ENCODE results near the gene ATP6V0E2.

The ATP6V0E2 gene

GRCh38 chr7:149838992-149839408, 34.8 kb upstream of the ATP6V0E2 start:
- peak; percentile 18 for DNase-seq

DNA sequence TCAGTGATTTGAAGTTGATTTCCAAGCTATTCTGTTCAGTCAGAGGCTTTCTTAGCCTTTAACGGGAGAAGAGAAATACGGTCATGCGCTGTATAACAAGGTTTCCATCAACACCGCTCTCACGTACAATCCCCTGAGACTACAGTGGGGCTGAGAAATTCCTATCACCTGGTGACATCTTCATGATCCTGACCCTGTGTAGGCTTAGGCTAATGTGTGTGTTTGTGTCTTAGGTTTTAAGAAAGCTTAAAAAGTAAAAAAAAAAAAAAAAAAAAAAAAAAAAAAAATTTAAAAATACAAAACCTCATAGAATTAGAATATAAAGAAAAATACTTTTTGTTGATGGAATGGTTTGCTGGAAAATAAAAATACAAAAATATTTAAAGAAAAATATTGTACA, 33.8 kb upstream of the ATP6V0E2 start:
- no peak for DNase-seq

DNA sequence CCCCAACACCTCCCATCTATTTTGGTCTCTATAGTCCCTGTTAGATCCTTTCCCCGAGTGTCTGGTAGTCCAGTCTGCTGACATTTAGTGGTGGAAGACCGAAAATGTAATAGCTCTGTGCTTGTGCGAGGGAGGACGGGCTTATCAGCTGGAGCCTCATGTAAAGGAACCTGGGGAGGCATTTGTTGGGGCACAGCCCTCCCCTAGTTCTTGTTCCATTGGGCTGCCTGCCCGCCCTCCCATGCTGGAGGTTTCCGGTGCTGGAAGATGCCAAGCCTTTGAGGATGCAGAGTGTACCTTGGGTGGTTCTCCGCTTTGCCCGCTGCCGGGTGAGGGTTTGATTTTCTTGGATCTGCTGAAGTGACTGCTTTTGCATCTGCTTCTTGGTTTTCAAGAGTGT, 30.2 kb upstream of the ATP6V0E2 start:
- DNase-seq, result no peak

DNA sequence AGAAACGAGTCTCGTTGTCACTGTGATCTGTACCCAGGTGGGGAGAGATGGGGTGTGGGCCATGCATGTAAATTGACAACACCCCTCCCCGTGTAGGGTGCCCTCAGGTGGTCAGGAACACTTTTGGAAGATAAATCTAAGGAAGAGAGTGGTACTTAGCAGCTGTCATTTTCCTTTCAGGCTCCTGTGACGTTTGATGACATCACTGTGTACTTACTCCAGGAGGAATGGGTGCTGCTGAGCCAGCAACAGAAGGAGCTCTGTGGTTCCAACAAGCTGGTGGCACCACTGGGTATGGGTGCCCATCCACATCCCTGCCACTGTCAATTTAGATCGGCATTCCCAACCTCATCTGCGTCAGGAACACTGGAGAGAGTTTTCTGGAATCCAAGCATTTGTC, 29.3 kb upstream of the ATP6V0E2 start:
- no peak for DNase-seq

GRCh38 chr7:149845257-149845980, 28.4 kb upstream of the ATP6V0E2 start:
- no peak for DNase-seq

- DNase-seq, result no peak
Observed at GRCh38 chr7:149846021-149846420, 27.7 kb upstream of the ATP6V0E2 start.

GRCh38 chr7:149846436-149847046, 27.2 kb upstream of the ATP6V0E2 start:
- DNase-seq, result no peak

GRCh38 chr7:149849174-149849573, 24.6 kb upstream of the ATP6V0E2 start:
- DNase-seq, result no peak

DNA sequence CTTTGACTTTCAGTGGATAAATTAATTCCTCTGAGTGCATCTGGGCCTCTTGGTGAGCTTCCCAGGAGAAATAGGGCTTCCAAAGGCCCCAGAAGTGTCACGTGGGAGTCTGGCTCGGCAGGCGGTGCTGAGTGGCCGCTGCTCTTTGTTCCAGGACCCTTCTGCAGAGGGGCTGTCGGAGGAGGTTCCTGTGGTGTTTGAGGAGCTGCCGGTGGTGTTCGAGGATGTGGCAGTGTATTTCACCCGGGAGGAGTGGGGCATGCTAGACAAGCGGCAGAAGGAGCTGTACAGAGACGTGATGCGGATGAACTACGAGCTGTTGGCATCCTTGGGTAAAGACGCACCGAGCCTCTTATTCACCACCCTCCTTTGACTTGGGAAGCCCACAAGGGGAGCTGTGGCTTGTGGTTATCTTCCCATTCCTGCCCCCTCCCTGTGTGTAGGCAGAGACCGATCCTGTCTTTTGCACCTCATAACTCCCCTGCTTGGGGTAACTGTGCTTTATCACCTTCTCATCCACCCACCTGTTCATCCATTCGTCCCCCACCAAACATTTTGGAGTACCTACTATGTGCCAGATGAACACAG, 23.7 kb upstream of the ATP6V0E2 start:
- DNase-seq, result no peak

DNA sequence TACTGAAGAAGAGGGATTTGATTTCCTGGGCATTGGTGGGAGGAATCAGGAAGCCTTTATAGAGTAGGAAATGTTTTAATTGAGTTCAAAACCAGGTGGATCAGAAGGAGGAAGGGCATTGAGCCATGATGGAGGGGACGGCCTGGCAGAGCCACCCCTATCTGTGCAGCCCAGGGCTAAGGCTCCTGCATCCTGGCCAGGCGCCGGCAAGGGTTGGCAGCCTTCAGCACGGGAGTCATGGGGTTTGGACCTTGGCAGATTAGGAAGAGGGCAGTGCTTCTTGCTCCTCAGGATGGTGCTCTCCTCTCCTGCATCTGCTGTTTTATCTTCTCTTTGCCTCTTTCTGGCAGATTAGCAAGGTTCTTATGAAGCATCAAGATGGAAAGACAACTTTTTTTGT, 23.1 kb upstream of the ATP6V0E2 start:
- no peak for DNase-seq

- DNase-seq, result no peak
Observed at GRCh38 chr7:149851449-149851848, 22.3 kb upstream of the ATP6V0E2 start.

DNA sequence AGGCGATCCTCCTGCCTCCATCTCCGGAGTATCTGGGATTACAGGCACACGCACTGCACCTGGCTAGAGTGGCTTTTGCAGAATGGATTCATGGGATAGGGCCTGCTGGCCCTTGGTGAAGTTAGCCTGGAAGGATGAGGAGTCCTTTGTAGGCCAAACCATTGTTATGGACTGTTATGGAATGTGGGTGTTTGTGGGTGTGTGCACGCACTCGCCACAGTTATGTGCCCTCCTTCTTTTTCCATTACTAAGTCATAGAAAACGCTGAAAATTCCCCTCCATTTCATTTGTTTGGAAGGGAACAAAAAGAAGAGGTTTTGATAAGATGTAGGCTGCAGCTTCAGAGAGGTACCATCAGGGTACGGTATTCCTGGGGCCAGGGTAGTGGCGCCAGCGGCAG, 20.6 kb upstream of the ATP6V0E2 start:
- DNase-seq, result no peak

DNA sequence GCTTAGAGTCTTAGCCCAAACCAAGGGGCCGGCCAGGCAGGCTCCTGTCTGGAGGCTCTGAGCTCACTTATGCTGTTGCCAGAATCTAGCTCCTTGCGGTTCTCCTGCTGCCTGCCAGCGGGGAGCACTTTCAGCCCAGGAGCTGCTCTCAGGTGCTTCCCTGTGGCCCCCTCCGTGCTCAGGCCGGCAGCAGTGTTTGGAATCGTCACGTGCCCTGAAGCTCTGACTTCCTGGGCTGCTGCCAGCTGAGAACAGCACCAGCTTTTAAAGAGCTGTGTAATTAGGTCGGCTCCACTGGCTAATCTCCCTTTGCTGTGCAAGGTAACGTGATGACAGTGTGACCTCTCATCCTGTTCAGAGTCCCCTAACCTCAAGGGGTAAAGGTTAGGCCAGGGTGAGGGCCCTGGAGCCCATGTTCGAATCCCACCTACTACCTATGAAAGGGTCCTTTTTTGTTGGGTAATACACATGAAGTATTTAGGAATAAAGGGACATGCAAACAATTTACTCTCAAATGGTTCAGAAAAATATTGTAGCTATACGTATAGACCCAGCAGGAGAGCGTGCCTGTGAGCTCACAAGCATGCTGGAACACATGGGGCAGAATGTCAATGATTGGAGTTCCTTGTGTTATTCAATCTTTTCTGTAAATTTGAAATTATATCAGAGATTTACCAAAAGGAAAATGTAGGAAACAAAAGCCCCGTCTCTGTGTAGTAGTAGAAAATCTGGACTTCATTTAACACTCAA, 19.0 kb upstream of the ATP6V0E2 start:
- peak; percentile 92 for DNase-seq

GRCh38 chr7:149855361-149856305, 18.1 kb upstream of the ATP6V0E2 start:
- DNase-seq, result peak; percentile 17

GRCh38 chr7:149856583-149856982, 17.2 kb upstream of the ATP6V0E2 start:
- no peak for DNase-seq

GRCh38 chr7:149859369-149859768, 14.4 kb upstream of the ATP6V0E2 start:
- DNase-seq, result no peak

DNA sequence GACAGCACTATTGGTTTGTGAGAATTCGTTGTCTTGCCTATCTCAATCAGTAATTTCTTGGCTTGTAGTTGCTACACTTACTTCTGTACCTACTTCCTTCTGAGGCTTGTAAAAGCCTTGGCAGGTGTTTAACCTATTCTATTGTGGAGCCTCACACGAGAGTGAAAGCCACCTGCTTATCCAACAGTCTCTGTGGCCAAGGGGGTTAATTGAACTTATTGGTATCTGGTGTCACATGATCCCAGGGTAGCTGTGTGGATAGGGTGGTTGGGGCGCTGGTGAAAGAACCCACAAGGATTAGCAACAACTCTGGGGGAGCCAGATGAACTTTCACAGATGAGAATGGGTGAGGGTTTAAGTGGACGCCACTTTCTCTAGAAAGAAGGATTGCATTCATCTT, 13.9 kb upstream of the ATP6V0E2 start:
- DNase-seq, result no peak

- no peak for DNase-seq
Observed at GRCh38 chr7:149860821-149861727, 12.7 kb upstream of the ATP6V0E2 start.

DNA sequence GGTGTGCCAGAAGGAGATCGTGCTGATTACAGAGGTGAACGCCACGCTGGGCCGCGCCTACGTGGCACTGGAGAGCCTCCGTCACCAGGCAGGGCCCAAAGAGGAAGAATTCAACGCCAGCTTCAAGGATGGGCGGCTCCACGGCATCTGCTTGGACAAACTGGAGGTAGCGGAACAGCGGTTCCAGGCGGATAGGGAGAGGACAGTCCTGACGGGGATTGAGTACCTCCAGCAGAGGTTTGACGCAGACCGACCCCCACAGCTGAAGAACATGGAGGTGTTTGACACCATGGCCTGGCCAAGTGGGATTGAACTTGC, 12.1 kb upstream of the ATP6V0E2 start:
- DNase-seq, result no peak

DNA sequence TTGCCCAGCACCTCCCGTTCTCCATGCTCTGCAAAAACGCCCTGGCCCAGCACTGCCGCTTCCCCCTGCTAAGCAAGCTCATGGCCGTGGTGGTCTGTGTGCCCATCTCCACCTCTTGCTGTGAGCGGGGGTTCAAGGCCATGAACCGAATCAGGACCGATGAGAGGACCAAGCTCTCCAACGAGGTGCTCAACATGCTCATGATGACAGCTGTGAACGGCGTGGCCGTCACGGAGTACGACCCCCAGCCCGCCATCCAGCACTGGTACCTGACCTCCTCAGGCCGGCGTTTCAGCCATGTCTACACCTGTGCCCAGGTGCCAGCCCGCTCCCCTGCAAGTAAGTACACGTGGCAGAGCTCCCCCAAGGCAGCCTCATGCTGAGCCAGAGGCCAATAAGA, 11.6 kb upstream of the ATP6V0E2 start:
- no peak for DNase-seq

DNA sequence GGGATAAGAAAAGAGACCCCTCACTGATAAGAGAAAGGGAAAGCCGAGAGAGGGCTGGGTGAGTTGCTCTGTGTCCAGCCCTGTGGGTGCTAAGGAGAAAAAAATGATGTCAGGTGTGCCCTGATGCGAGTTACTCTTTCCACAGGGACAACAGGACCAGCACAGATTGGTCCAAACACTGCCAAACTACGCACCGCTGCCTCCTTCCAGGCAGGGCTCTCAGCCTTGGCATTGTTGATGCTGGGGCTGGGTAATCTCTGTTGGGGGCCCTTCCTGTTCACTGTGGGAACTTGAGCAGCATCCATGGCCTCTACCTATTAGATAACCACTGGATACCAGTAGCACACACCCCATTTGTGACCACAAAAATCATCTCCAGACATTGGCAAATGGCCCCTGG, 10.3 kb upstream of the ATP6V0E2 start:
- no peak for DNase-seq

DNA sequence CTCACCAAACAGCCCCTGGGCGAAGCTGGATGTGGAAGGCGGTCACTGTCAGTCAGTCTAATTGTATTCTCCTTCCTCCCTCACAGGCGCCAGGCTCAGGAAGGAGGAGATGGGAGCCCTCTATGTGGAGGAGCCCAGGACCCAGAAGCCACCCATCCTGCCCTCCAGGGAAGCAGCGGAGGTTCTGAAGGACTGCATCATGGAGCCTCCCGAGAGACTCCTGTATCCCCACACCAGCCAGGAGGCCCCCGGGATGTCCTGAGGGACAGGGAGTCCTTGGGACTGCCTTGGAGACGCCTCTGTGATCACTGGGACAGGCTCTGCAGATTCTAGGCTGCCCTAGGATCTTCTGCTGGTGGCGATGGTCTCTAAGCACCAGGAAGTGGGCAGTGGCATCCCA, 9.7 kb upstream of the ATP6V0E2 start:
- DNase-seq, result no peak

Measured in DMS79 treated with DMSO at 0.1 percent for 48 hours (cell line).